Measurements from ENCODE around the gene ZNF574.

The ZNF574 gene, protein sequence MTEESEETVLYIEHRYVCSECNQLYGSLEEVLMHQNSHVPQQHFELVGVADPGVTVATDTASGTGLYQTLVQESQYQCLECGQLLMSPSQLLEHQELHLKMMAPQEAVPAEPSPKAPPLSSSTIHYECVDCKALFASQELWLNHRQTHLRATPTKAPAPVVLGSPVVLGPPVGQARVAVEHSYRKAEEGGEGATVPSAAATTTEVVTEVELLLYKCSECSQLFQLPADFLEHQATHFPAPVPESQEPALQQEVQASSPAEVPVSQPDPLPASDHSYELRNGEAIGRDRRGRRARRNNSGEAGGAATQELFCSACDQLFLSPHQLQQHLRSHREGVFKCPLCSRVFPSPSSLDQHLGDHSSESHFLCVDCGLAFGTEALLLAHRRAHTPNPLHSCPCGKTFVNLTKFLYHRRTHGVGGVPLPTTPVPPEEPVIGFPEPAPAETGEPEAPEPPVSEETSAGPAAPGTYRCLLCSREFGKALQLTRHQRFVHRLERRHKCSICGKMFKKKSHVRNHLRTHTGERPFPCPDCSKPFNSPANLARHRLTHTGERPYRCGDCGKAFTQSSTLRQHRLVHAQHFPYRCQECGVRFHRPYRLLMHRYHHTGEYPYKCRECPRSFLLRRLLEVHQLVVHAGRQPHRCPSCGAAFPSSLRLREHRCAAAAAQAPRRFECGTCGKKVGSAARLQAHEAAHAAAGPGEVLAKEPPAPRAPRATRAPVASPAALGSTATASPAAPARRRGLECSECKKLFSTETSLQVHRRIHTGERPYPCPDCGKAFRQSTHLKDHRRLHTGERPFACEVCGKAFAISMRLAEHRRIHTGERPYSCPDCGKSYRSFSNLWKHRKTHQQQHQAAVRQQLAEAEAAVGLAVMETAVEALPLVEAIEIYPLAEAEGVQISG
- long read RNA-seq, transcript ZNF574-202 (2 exons, 2,940 nt) = major isoform, 170 of 177 reads
- long read RNA-seq, partial matches to known transcripts = 3 of 177 reads
- long read RNA-seq, other reads (novel, unspliced or antisense) = 4 of 177 reads

DNA sequence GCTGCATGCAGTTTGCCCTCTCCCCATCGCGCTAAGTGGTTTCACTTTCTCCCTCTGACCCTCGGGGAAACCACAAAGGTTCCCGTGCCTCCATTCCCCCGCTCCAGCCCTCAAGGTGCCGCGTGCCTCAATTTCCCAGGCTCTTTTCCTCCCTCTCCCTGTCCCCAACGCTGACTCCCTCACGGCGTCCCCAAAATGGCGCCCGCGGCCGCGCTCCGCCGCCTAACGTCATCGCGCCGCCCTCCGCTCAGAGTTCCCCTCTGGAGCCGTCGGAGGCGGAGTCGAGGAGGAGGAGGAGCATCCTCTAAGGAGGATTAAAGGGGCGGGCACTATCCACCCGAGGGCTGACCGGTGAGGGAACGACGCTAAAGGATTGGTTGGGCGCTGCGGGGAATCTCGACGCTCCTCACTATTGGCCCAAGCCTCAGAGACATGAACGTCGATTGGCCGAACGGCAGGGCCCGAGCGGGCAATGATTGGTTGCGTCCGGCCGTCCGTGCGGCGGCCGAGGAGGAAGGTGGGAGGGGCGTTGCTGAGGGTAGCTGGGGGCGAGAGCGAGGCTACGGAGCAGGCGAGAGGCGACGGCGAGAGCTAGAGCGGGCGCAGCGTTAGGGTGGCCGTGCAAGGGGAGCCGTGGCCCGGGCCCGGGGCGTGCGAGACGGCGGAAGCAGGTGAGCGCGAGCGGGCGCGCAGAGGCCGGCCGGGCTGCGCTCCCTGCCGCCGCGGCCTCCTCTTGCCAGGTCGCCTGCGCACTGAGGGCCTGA, at the start of gene ZNF574:
ZNF574 (plus strand) TSS at position 551 of the 764 bp plus-strand sequence. CDS start 2,441 bp downstream, outside the sequence.
- TF ChIP-seq POLR2AphosphoS5 (IDR thresholded peaks at IDR 0.05; ENCODE audit: low read depth) = peak; percentile 98
- TF ChIP-seq GABPA (IDR thresholded peaks at IDR 0.05; ENCODE audit: low read depth) = no peak
- no peak for TF ChIP-seq CTCF (IDR thresholded peaks at IDR 0.05; ENCODE audit: insufficient read depth, low read length)
- peak; percentile 63; the same call in 1 of the 2 replicates for TF ChIP-seq SPI1 (IDR thresholded peaks at IDR 0.05; ENCODE audit: borderline replicate concordance, low read depth)
- peak; percentile 74 for TF ChIP-seq REST (IDR thresholded peaks at IDR 0.05; ENCODE audit: insufficient replicate concordance, low read depth)
- H3K4me3 ChIP-seq (replicated peaks; ENCODE audit: insufficient read depth, low read length) = peak within 1 kb of the TSS; percentile 92
- DNase-seq (ENCODE audit: low read depth in 1 of 2, low spot score in 1 of 2) = peak; percentile 99
- H3K27me3 ChIP-seq (ENCODE audit: insufficient read depth, poor library complexity, severe bottlenecking) = no peaks in the 10 kb centered on the region
- H3K27ac ChIP-seq (replicated peaks) = peak within 1 kb of the TSS; percentile 95

DNA sequence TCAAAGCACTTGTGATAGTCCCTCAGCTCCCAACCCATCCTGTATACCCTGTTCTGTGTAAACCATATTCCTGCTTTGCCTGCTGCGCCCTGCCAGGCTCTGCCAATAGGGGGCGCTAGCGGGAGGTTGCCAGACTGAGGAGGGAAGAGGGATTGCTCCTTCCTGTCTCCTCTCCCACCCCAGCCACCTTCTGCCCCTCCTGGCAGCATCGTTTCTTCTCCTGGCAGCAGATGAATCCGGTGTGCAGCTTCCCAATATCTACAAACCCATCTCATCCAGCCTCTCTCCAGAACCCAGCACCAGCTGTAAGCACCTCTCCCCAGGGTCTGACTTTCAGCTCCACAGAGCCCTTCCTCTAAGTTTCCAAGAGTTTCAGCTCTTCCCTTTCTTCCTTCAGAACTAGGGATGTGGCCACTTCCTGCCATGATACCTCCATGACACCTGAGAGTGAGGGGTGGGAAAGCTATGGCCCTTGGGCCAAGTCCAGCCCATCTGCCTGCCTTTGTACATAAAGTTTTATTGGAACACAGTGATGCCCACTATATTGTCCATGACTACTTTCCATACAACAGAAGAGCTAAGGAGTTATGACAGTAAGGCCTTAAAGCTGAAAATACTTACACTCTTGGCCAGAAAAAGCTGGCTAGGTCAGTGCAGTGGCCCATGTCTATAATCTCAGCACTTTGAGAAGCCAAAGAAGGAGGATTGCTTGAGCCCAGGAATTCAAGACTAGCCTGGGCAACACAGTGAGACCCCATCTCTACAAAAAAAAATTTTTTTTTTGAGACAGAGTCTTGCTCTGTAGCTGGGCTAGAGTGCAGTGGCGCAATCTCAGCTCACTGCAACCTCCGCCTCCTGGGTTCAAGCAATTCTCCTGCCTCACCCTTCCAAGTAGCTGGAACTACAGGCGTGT, 47.4 kb upstream of the ZNF574 start:
- Histone ChIP-seq H3K27me3 (ENCODE audit: insufficient read depth, poor library complexity, severe bottlenecking) (no peaks in the 10 kb centered on the region), H3K4me3 (replicated peaks; ENCODE audit: insufficient read depth, low read length) (no peak overlapping the region), H3K27ac (replicated peaks) (no peak overlapping the region)
- TF ChIP-seq CTCF (IDR thresholded peaks at IDR 0.05; ENCODE audit: insufficient read depth, low read length) (peak; percentile 79), SPI1 (IDR thresholded peaks at IDR 0.05; ENCODE audit: borderline replicate concordance, low read depth) (no peak)
- DNase-seq (ENCODE audit: low read depth in 1 of 2, low spot score in 1 of 2) = no peak

GRCh38 chr19:42030645-42031440, 45.1 kb upstream of the ZNF574 start:
- H3K4me3 ChIP-seq (replicated peaks; ENCODE audit: insufficient read depth, low read length) = no peak overlapping the region
- H3K27ac ChIP-seq (replicated peaks) = no peak overlapping the region
- no peak for DNase-seq (ENCODE audit: low read depth in 1 of 2, low spot score in 1 of 2)
- TF ChIP-seq GABPA (IDR thresholded peaks at IDR 0.05; ENCODE audit: low read depth) (no peak), POLR2AphosphoS5 (IDR thresholded peaks at IDR 0.05; ENCODE audit: low read depth) (no peak), SPI1 (IDR thresholded peaks at IDR 0.05; ENCODE audit: borderline replicate concordance, low read depth) (no peak), CTCF (IDR thresholded peaks at IDR 0.05; ENCODE audit: insufficient read depth, low read length) (no peak), REST (IDR thresholded peaks at IDR 0.05; ENCODE audit: insufficient replicate concordance, low read depth) (no peak)
- no peaks in the 10 kb centered on the region for H3K27me3 ChIP-seq (ENCODE audit: insufficient read depth, poor library complexity, severe bottlenecking)

Data from HL-60 (cell line).